HepG2 (cell line): ENCODE measurements around the gene EEFSEC. TPM values are rescaled to one million over a fixed set of nuclear protein-coding genes. Genes with fewer than 3 reads are reported as not detected.

ENCODE experiments used
- DZIP1 ChIP-seq: sonication (generic); formaldehyde crosslinking; IDR thresholded peaks from 2 replicates; pipeline ENCODE4 v1.5.0; 2020; ENCODE audit warnings: mild to moderate bottlenecking, missing genetic modification reagents
- HNRNPL ChIP-seq: fragments of 200-400 bp; formaldehyde crosslinking; IDR thresholded peaks from 2 replicates; pipeline ENCODE4 v1.6.1; 2017; ENCODE audit warnings: mild to moderate bottlenecking, low read depth, low read length
- PATZ1 ChIP-seq: sonication (generic); formaldehyde crosslinking; IDR thresholded peaks from 2 replicates; pipeline ENCODE4 v1.4.0; 2020; ENCODE audit warnings: missing genetic modification reagents
- PCBP1 ChIP-seq: fragments of 200-400 bp; formaldehyde crosslinking; IDR thresholded peaks from 2 replicates; pipeline ENCODE4 v1.6.1; 2017; ENCODE audit warnings: mild to moderate bottlenecking, low read depth, low read length, borderline replicate concordance
- ZNF770 ChIP-seq: sonication (generic); formaldehyde crosslinking; IDR thresholded peaks from 2 replicates; pipeline ENCODE4 v1.5.0; 2020; ENCODE audit warnings: mild to moderate bottlenecking, missing genetic modification reagents
- ZNF816 ChIP-seq: sonication (generic); formaldehyde crosslinking; IDR thresholded peaks from 2 replicates; pipeline ENCODE4 v1.8.0; 2022; ENCODE audit warnings: missing genetic modification reagents, mild to moderate bottlenecking, borderline replicate concordance
- polyA plus RNA-seq, 8 experiments: library from polyadenylated mRNA; depleted of rRNA in 3 of 8; stranded (reverse) in 7 of 8; unstranded in 1 of 8; fragments of >200 nt; fragmentation: Illumina TruSeq in 4 of 8; extraction: Trizol in 4 of 8; gene quantifications; 2 replicates each; pipeline versions ENCODE4 v1.2.1 to v1.2.3, GENCODE V29; 2011 to 2016; ENCODE audit warnings: low read depth in 4 of 8, missing spikeins in 1 of 8, mixed read lengths in 1 of 8; ENCODE audit not compliant: insufficient read depth in 1 of 8
- total RNA-seq, 5 experiments: library from RNA; depleted of rRNA; stranded (reverse); fragments of >200 nt; fragmentation: Illumina TruSeq; extraction: Trizol; gene quantifications; 2 replicates each; pipeline ENCODE4 v1.2.3, GENCODE V29; 2016; ENCODE audit warnings: low read depth in 1 of 5
- TF ChIP-seq, protein P1 (sequence below): sonication (generic); formaldehyde crosslinking; IDR thresholded peaks from 2 replicates; pipeline ENCODE4 v1.5.1; 2020; ENCODE audit warnings: mild to moderate bottlenecking, missing genetic modification reagents, moderate library complexity

EEFSEC gene
- total and polyA plus RNA-seq, 2 of the 13 experiments (the other 11 are each of a cell fraction or from before 2014, with no cell fraction given) = 6.4 to 24.2 TPM

- TF ChIP-seq DZIP1 (CRISPR knock-in tag) (no peak), PATZ1 (CRISPR knock-in tag) (peak; percentile 43; the same call in 1 of the 2 replicates), HNRNPL (0 out of 2 replicates have a peak, but pooled peaks have one; percentile 29), ZNF770 (CRISPR knock-in tag) (peak; percentile 56; the same call in 1 of the 2 replicates), PCBP1 (no peak), ZNF816 (CRISPR knock-in tag) (no peak)
- TF ChIP-seq, protein P1, sequence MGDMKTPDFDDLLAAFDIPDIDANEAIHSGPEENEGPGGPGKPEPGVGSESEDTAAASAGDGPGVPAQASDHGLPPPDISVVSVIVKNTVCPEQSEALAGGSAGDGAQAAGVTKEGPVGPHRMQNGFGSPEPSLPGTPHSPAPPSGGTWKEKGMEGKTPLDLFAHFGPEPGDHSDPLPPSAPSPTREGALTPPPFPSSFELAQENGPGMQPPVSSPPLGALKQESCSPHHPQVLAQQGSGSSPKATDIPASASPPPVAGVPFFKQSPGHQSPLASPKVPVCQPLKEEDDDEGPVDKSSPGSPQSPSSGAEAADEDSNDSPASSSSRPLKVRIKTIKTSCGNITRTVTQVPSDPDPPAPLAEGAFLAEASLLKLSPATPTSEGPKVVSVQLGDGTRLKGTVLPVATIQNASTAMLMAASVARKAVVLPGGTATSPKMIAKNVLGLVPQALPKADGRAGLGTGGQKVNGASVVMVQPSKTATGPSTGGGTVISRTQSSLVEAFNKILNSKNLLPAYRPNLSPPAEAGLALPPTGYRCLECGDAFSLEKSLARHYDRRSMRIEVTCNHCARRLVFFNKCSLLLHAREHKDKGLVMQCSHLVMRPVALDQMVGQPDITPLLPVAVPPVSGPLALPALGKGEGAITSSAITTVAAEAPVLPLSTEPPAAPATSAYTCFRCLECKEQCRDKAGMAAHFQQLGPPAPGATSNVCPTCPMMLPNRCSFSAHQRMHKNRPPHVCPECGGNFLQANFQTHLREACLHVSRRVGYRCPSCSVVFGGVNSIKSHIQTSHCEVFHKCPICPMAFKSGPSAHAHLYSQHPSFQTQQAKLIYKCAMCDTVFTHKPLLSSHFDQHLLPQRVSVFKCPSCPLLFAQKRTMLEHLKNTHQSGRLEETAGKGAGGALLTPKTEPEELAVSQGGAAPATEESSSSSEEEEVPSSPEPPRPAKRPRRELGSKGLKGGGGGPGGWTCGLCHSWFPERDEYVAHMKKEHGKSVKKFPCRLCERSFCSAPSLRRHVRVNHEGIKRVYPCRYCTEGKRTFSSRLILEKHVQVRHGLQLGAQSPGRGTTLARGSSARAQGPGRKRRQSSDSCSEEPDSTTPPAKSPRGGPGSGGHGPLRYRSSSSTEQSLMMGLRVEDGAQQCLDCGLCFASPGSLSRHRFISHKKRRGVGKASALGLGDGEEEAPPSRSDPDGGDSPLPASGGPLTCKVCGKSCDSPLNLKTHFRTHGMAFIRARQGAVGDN (CRISPR knock-in tag) = peak; percentile 30; the same call in 1 of the 2 replicates
Measured at GRCh38 chr3:128413413-128414205, 260.3 kb downstream of the EEFSEC start (continued).
